GM11168 (cell line): ENCODE measurements around the gene YOD1.
"Not testable (repeated sequence)": the region's sequence is repeated elsewhere in the genome, so short reads cannot be mapped to it uniquely, and the experiment has no call there.

Experiments used
- in situ Hi-C: fragments of 300-500 bp; cut with MboI; formaldehyde crosslinking; loops from one replicate; pipeline ENCODE4 v1.12.0; 2022; ENCODE audit warnings: low sequenced_read_pairs; ENCODE audit not compliant: unreplicated experiment

The YOD1 gene

GRCh38 chr1:207050480-207051190 is 373 bp downstream of the YOD1 start:
- in situ Hi-C loops = no loop called here

GRCh38 chr1:207049974-207050391 is 1.0 kb downstream of the YOD1 start:
- in situ Hi-C loops = no loop called here

- in situ Hi-C loops = no loop called here
These were observed 1.5 kb downstream of the YOD1 start for GRCh38 chr1:207049514-207049913.

- in situ Hi-C loops = no loop called here
These were observed 2.0 kb downstream of the YOD1 start for GRCh38 chr1:207049054-207049453.

GRCh38 chr1:207048041-207048440 is 3.0 kb downstream of the YOD1 start:
- in situ Hi-C loops = no loop called here

GRCh38 chr1:207047505-207047904 is 3.5 kb downstream of the YOD1 start:
- in situ Hi-C loops = no loop called here

GRCh38 chr1:207045453-207045852 is 5.6 kb downstream of the YOD1 start:
- in situ Hi-C loops = no loop called here

- in situ Hi-C loops = not testable (repeated sequence)
These were observed 9.6 kb downstream of the YOD1 start for GRCh38 chr1:207041397-207041796.

- in situ Hi-C loops = no loop called here
These were observed 10.9 kb downstream of the YOD1 start for GRCh38 chr1:207040181-207040533.

GRCh38 chr1:207039380-207040180 is 11.4 kb downstream of the YOD1 start:
- in situ Hi-C loops = no loop called here

- in situ Hi-C loops = no loop called here
These were observed 14.1 kb downstream of the YOD1 start for GRCh38 chr1:207036865-207037264.

GRCh38 chr1:207035877-207036551 is 15.0 kb downstream of the YOD1 start:
- in situ Hi-C loops = no loop called here

GRCh38 chr1:207034998-207035397 is 16.0 kb downstream of the YOD1 start:
- in situ Hi-C loops = no loop called here

GRCh38 chr1:207034208-207034607 is 16.8 kb downstream of the YOD1 start:
- in situ Hi-C loops = no loop called here

GRCh38 chr1:207033302-207033701 is 17.7 kb downstream of the YOD1 start:
- in situ Hi-C loops = no loop called here

GRCh38 chr1:207032528-207033017 is 18.4 kb downstream of the YOD1 start, which contains the start of gene C1orf116:
Gene C1orf116 (minus strand): TSS chr1:207032756. CDS start chr1:207027598, 5,158 bp downstream.
- in situ Hi-C loops = no loop called here

- in situ Hi-C loops = no loop called here
These were observed 19.3 kb downstream of the YOD1 start for GRCh38 chr1:207031632-207032264.

GRCh38 chr1:207031016-207031415 is 20.0 kb downstream of the YOD1 start:
- in situ Hi-C loops = no loop called here

- in situ Hi-C loops = no loop called here
These were observed 20.4 kb downstream of the YOD1 start for GRCh38 chr1:207030522-207031009.
